HTR-8/SVneo (cell line): ENCODE results near the gene PATJ.

Experiments used
- DNase-seq: peaks from one replicate; pipeline ENCODE4 v3.0.0; 2011; ENCODE audit warnings: low spot score, mixed read lengths; ENCODE audit not compliant: insufficient read length
- FAIRE-seq: peaks from 2 replicates; lab custom pipeline; 2011; peaks lifted over from hg19 to GRCh38; lab: Jason Lieb, UNC

Gene PATJ

GRCh38 chr1:62012836-62013235 is 270.6 kb downstream of the PATJ start:
- no peak for DNase-seq
- FAIRE-seq, result no peak

GRCh38 chr1:62013264-62013663 is 271.0 kb downstream of the PATJ start:
- DNase-seq (no peak), FAIRE-seq (no peak)

- DNase-seq (no peak), FAIRE-seq (no peak)
These were observed 280.2 kb downstream of the PATJ start for GRCh38 chr1:62022382-62022983.

GRCh38 chr1:62024690-62025089 is 282.4 kb downstream of the PATJ start:
- DNase-seq (no peak), FAIRE-seq (no peak)

- FAIRE-seq (no peak), DNase-seq (no peak)
These were observed 282.9 kb downstream of the PATJ start for GRCh38 chr1:62025154-62025553.

- FAIRE-seq, result no peak
- DNase-seq, result no peak
These were observed 283.6 kb downstream of the PATJ start for GRCh38 chr1:62025892-62026291.

- no peak for DNase-seq
- no peak for FAIRE-seq
These were observed 287.4 kb downstream of the PATJ start for GRCh38 chr1:62029704-62030103.

GRCh38 chr1:62034790-62035189 is 292.5 kb downstream of the PATJ start:
- no peak for FAIRE-seq
- no peak for DNase-seq

GRCh38 chr1:62037274-62037673 is 295.0 kb downstream of the PATJ start:
- no peak for DNase-seq
- no peak for FAIRE-seq

- DNase-seq, result no peak
- FAIRE-seq, result peak; percentile 38
These were observed 296.5 kb downstream of the PATJ start for GRCh38 chr1:62038594-62039284.

GRCh38 chr1:62040450-62040849 is 298.2 kb downstream of the PATJ start:
- DNase-seq (no peak), FAIRE-seq (no peak)

- no peak for DNase-seq
- no peak for FAIRE-seq
These were observed 298.7 kb downstream of the PATJ start for GRCh38 chr1:62040973-62041372.

- FAIRE-seq (no peak), DNase-seq (no peak)
These were observed 300.9 kb downstream of the PATJ start for GRCh38 chr1:62043154-62043553.

GRCh38 chr1:62045574-62045973 is 303.3 kb downstream of the PATJ start:
- FAIRE-seq (no peak), DNase-seq (no peak)

- DNase-seq (no peak), FAIRE-seq (no peak)
These were observed 304.6 kb downstream of the PATJ start for GRCh38 chr1:62046927-62047326.

- no peak for FAIRE-seq
These were observed 307.9 kb downstream of the PATJ start for GRCh38 chr1:62050165-62050564.

GRCh38 chr1:62052946-62053345 is 310.7 kb downstream of the PATJ start:
- no peak for FAIRE-seq
- no peak for DNase-seq

More at GRCh38 chr1:62050165-62050564, 307.9 kb downstream of the PATJ start:
- no peak for DNase-seq

- FAIRE-seq (no peak), DNase-seq (no peak)
These were observed 311.9 kb downstream of the PATJ start for GRCh38 chr1:62054188-62054587.

GRCh38 chr1:62057230-62057629 is 314.9 kb downstream of the PATJ start:
- FAIRE-seq (no peak), DNase-seq (no peak)

GRCh38 chr1:62057641-62058290 is 315.5 kb downstream of the PATJ start:
- FAIRE-seq, result no peak

GRCh38 chr1:62058956-62059355 is 316.7 kb downstream of the PATJ start:
- no peak for DNase-seq
- no peak for FAIRE-seq

More at GRCh38 chr1:62057641-62058290, 315.5 kb downstream of the PATJ start:
- no peak for DNase-seq
